GM12878 (cell line): ENCODE measurements around the gene DNAJB4. TPM values are rescaled to one million over a fixed set of nuclear protein-coding genes. Genes with fewer than 3 reads are reported as not detected.

Experiments
- ATAC-seq: fragments of 200-7000 bp; cut with Tn5 transposase; 3 replicates; pipeline ENCODE4 v1.9.1; 2020; ENCODE audit warnings: mild to moderate bottlenecking, moderate library complexity
- BruUV-seq: library from RNA; stranded (reverse); fragments of 400-500 nt; replicated peaks from 2 replicates; lab custom pipeline; 2021; lab: Mats Ljungman, UMichigan
- CTCF ChIA-PET: fragments of 300-600 bp; sonication (Branson Sonifier 250); formaldehyde crosslinking; extraction: SDS; loops from one replicate; lab custom pipeline; 2021; ENCODE audit warnings: inconsistent platforms; lab: Yijun Ruan, JAX
- POLR2A ChIA-PET: fragments of 350-600 bp; formaldehyde crosslinking; extraction: SDS; loops from one replicate; lab custom pipeline; 2021; ENCODE audit warnings: inconsistent platforms; lab: Charles Lee
- RAD21 ChIA-PET: fragments of 300-600 bp; sonication (Branson Sonifier 250); formaldehyde crosslinking; loops from one replicate; lab custom pipeline; 2023; ENCODE audit warnings: antibody characterized with exemption; ENCODE audit not compliant: unreplicated experiment; lab: Charles Lee
- SMC1A ChIA-PET: fragments of 300-600 bp; sonication (Branson Sonifier 250); formaldehyde crosslinking; loops from one replicate; lab custom pipeline; 2023; ENCODE audit not compliant: unreplicated experiment, uncharacterized antibody; lab: Charles Lee
- DNase-seq: peaks from one replicate; pipeline ENCODE4 v3.0.0-alpha.2; 2011; ENCODE audit warnings: low read depth, low spot score
- FAIRE-seq: peaks from 3 replicates; lab custom pipeline; 2011; peaks lifted over from hg19 to GRCh38; lab: Jason Lieb, UNC
- H2AFZ ChIP-seq: 2 replicates; pipeline ENCODE4 v1.6.0; 2011; ENCODE audit warnings: low read depth, low read length, control low read depth; ENCODE audit not compliant: control insufficient read depth
- H3K27ac ChIP-seq: 2 replicates; pipeline ENCODE4 v1.5.1; 2011; ENCODE audit warnings: control low read depth; ENCODE audit not compliant: control insufficient read depth, insufficient read depth
- H3K27me3 ChIP-seq, 2 experiments: replicated peaks in 1 of 2; 2 replicates each; pipeline versions ENCODE4 v1.6.0 to v1.6.1; 2011; ENCODE audit warnings: low read length in 1 of 2; ENCODE audit not compliant: control insufficient read depth in 2 of 2, insufficient read depth in 2 of 2
- H3K36me3 ChIP-seq, 2 experiments: 2 replicates each; pipeline ENCODE4 v1.5.1; 2011; ENCODE audit warnings: low read length in 1 of 2; ENCODE audit not compliant: control insufficient read depth in 2 of 2, insufficient read depth in 2 of 2
- H3K4me1 ChIP-seq: 2 replicates; pipeline ENCODE4 v1.6.1; 2011; ENCODE audit warnings: mild to moderate bottlenecking, low read length, moderate library complexity, mixed read lengths; ENCODE audit not compliant: control insufficient read depth, insufficient read depth
- H3K4me2 ChIP-seq: 2 replicates; pipeline ENCODE4 v1.6.0; 2011; ENCODE audit warnings: control low read depth; ENCODE audit not compliant: control insufficient read depth, insufficient read depth
- H3K4me3 ChIP-seq: fragments of 200-600 bp; sonication (generic); 2 replicates; pipeline ENCODE4 v1.5.1; 2016
- H3K79me2 ChIP-seq: 2 replicates; pipeline ENCODE4 v1.6.0; 2011; ENCODE audit warnings: low read length; ENCODE audit not compliant: control insufficient read depth, insufficient read depth
- H3K9ac ChIP-seq: 2 replicates; pipeline ENCODE4 v1.8.0; 2011; ENCODE audit warnings: low read length, control low read depth, mixed read lengths; ENCODE audit not compliant: control insufficient read depth, insufficient read depth
- H3K9me3 ChIP-seq: replicated peaks from 3 replicates; pipeline ENCODE4 v1.5.1; 2011; ENCODE audit warnings: mild to moderate bottlenecking, low read length; ENCODE audit not compliant: control insufficient read depth, insufficient read depth
- H4K20me1 ChIP-seq: 2 replicates; pipeline ENCODE4 v1.6.0; 2011; ENCODE audit not compliant: control insufficient read depth, insufficient read depth
- CREM ChIP-seq: IDR thresholded peaks from 2 replicates; pipeline ENCODE4 v1.6.1; 2014; ENCODE audit warnings: antibody characterized with exemption, low read depth
- E2F8 ChIP-seq: fragments of 450-650 bp; IDR thresholded peaks from 2 replicates; pipeline ENCODE4 v1.6.1; 2018; ENCODE audit warnings: mild to moderate bottlenecking, low read depth, moderate library complexity; ENCODE audit not compliant: partially characterized antibody
- ESRRA ChIP-seq: IDR thresholded peaks from 2 replicates; pipeline ENCODE4 v1.6.1; 2012; ENCODE audit warnings: mild to moderate bottlenecking, low read length, improper control_type of control experiment
- NBN ChIP-seq: fragments of 450-650 bp; IDR thresholded peaks from 2 replicates; pipeline ENCODE4 v1.6.1; 2016
- RCOR1 ChIP-seq: conservative IDR thresholded peaks from 2 replicates; pipeline ENCODE4 v1.6.1; 2012; ENCODE audit warnings: low read depth, low read length, improper control_type of control experiment
- REST ChIP-seq: IDR thresholded peaks from 2 replicates; pipeline ENCODE4 v1.6.1; 2012; ENCODE audit warnings: mild to moderate bottlenecking, low read depth, low read length
- STAT1 ChIP-seq: fragments of 450-650 bp; conservative IDR thresholded peaks from 2 replicates; pipeline ENCODE4 v1.6.1; 2014; ENCODE audit warnings: antibody characterized with exemption, mild to moderate bottlenecking
- in situ Hi-C: fragments of 300-500 bp; cut with MboI; formaldehyde crosslinking; loops from 9 replicates; pipeline ENCODE4 v1.14.3; 2018; ENCODE audit warnings: mixed read lengths
- intact Hi-C: fragments of 100-400 bp; cut with micrococcal nuclease; formaldehyde crosslinking; loops from one replicate; pipeline ENCODE4 v1.14.2; 2022; ENCODE audit not compliant: unreplicated experiment
- polyA plus RNA-seq, 11 experiments: library from polyadenylated mRNA; depleted of rRNA in 4 of 11; unstranded in 6 of 11; stranded (reverse) in 5 of 11; fragments of >200 nt; fragmentation: Nextera tagmentation in 4 of 11; fragmentation: Illumina TruSeq in 1 of 11; extraction: Ambion mirVana in 4 of 11; extraction: Trizol in 1 of 11; gene quantifications; 1 replicate in 1 of 11; 2 replicates in 10 of 11; pipeline versions ENCODE4 v1.2.1 to v1.2.3, GENCODE V29; 2011 to 2016; ENCODE audit warnings: inconsistent platforms in 2 of 11, missing spikeins in 2 of 11, low read depth in 1 of 11
- total RNA-seq, 4 experiments: library from RNA; depleted of rRNA in 3 of 4; stranded (reverse); fragments of >200 nt in 3 of 4; fragmentation: Illumina TruSeq in 1 of 4; extraction: Trizol in 1 of 4; gene quantifications; 2 replicates each; pipeline versions ENCODE4 v1.2.1 to v1.2.3, GENCODE V29; 2013 to 2021

Gene DNAJB4
- total and polyA plus RNA-seq, 10 of the 15 experiments (the other 5 are each of a cell fraction or from before 2014, with no cell fraction given) = 3.8 to 10.5 (median 6.6) TPM

- intact Hi-C loops = no loop called here
- DNase-seq (no peak), ATAC-seq (peak; percentile 45), FAIRE-seq (no peak)
- RAD21 ChIA-PET = no interaction called here
- no peaks in the 10 kb centered on the region for H3K36me3 ChIP-seq
- in situ Hi-C loops = no loop called here
- POLR2A ChIA-PET = interaction anchor here (1.4 kb wide), 1 partner anchor 9 kb away, joined by 4 read pairs; no protein-coding TSS in a partner anchor
- H3K4me3 ChIP-seq = no peak overlapping the region
- BruUV-seq = no TSS peak
- peaks cover 3% of the 10 kb centered on the region; the same call in 1 of the 2 replicates for H3K4me1 ChIP-seq
- TF ChIP-seq RCOR1 (no peak), E2F8 (no peak), ESRRA (no peak), NBN (no peak), STAT1 (no peak), CREM (no peak), REST (no peak)
- peaks cover 4% of the 10 kb centered on the region for H3K79me2 ChIP-seq
- CTCF ChIA-PET = interaction anchor here (1.1 to 2.1 kb wide), 3 partner anchors 9 to 18 kb away, joined by 3 to 7 read pairs (median 6); partner anchors contain the start of gene DNAJB4
- no peak overlapping the region for H2AFZ ChIP-seq
- no peaks in the 10 kb centered on the region for H4K20me1 ChIP-seq
- H3K27me3 ChIP-seq = no peaks in the 10 kb centered on the region
- SMC1A ChIA-PET = interaction anchor here (1.1 to 1.8 kb wide), 4 partner anchors 9 to 207 kb away, joined by 3 to 10 read pairs (median 6); partner anchors contain the start of gene DNAJB4
- H3K27ac ChIP-seq = no peak overlapping the region
- no peak overlapping the region for H3K4me2 ChIP-seq
- no peaks in the 10 kb centered on the region; the same call in 2 of the 3 replicates for H3K9me3 ChIP-seq
- no peak overlapping the region for H3K9ac ChIP-seq
These were observed 17.9 kb upstream of the DNAJB4 start for GRCh38 chr1:77986810-77987209.
